Osteocyte (in vitro differentiated cells): ENCODE data around the gene SMIM45.

ENCODE experiments used
- DNase-seq: peaks from one replicate; pipeline ENCODE4 v3.0.0; 2021; ENCODE audit warnings: mixed read lengths; ENCODE audit not compliant: unreplicated experiment; ENCODE audit errors: extremely low spot score
- H3K27ac Mint-ChIP-seq: one replicate; pipeline ENCODE4 v1.8.0; 2021; ENCODE audit warnings: mild to moderate bottlenecking, mixed read lengths; ENCODE audit not compliant: unreplicated experiment
- H3K27me3 Mint-ChIP-seq: one replicate; pipeline ENCODE4 v1.8.0; 2021; ENCODE audit warnings: mixed read lengths; ENCODE audit not compliant: unreplicated experiment
- H3K36me3 Mint-ChIP-seq: one replicate; pipeline ENCODE4 v1.8.0; 2021; ENCODE audit warnings: mixed read lengths; ENCODE audit not compliant: unreplicated experiment
- H3K4me1 Mint-ChIP-seq: one replicate; pipeline ENCODE4 v1.8.0; 2021; ENCODE audit warnings: mixed read lengths; ENCODE audit not compliant: unreplicated experiment
- H3K4me3 Mint-ChIP-seq: one replicate; pipeline ENCODE4 v1.8.0; 2021; ENCODE audit warnings: mild to moderate bottlenecking, moderate library complexity, mixed read lengths; ENCODE audit not compliant: unreplicated experiment
- H3K9me3 Mint-ChIP-seq: one replicate; pipeline ENCODE4 v1.8.0; 2021; ENCODE audit warnings: mixed read lengths; ENCODE audit not compliant: unreplicated experiment
- TF ChIP-seq, protein P1 (sequence below): fragments of 200-600 bp; sonication (generic); IDR thresholded peaks from 2 replicates; pipeline ENCODE4 v1.5.0; 2021; ENCODE audit warnings: antibody characterized with exemption, mild to moderate bottlenecking, moderate library complexity

SMIM45 gene

DNA sequence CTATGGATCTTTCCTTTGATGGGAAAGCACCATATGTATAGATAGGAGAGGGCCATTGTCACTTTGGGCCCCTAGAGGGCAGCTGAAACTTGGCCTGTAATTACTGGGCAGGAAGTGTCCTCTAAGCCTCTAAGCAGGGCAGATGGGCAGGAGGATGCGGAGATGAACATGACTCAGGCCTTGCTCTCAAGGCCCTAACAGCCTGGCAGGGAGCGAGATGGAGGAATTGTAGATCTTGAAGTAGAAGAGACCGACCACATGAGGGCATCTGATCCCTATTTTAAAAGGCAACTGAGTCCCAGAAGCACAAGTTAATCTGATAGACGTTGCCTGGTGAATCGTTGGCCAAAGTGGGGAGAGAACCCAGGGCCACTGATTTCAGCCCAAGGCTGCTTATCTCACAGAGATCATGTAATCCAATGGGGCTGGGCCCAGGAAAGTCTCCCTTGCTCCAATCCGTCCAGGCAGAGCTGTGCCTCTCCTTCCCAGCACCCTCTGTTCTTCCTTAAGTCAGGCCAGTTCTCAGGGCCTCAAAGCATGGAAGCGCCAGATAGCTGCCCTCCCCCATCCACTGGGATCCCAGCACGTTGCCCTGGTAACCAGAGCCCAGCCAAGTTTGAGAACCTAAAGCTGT, 14.8 kb downstream of the SMIM45 start:
- Mint-ChIP-seq H3K27me3 (peaks cover 4% of the 10 kb centered on the region), H3K36me3 (no peaks in the 10 kb centered on the region), H3K4me1 (peaks cover 3% of the 10 kb centered on the region), H3K27ac (no peak overlapping the region), H3K4me3 (no peak overlapping the region), H3K9me3 (no peaks in the 10 kb centered on the region)
- no peak for DNase-seq
- TF ChIP-seq, protein P1, sequence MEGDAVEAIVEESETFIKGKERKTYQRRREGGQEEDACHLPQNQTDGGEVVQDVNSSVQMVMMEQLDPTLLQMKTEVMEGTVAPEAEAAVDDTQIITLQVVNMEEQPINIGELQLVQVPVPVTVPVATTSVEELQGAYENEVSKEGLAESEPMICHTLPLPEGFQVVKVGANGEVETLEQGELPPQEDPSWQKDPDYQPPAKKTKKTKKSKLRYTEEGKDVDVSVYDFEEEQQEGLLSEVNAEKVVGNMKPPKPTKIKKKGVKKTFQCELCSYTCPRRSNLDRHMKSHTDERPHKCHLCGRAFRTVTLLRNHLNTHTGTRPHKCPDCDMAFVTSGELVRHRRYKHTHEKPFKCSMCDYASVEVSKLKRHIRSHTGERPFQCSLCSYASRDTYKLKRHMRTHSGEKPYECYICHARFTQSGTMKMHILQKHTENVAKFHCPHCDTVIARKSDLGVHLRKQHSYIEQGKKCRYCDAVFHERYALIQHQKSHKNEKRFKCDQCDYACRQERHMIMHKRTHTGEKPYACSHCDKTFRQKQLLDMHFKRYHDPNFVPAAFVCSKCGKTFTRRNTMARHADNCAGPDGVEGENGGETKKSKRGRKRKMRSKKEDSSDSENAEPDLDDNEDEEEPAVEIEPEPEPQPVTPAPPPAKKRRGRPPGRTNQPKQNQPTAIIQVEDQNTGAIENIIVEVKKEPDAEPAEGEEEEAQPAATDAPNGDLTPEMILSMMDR, result peak; percentile 54

DNA sequence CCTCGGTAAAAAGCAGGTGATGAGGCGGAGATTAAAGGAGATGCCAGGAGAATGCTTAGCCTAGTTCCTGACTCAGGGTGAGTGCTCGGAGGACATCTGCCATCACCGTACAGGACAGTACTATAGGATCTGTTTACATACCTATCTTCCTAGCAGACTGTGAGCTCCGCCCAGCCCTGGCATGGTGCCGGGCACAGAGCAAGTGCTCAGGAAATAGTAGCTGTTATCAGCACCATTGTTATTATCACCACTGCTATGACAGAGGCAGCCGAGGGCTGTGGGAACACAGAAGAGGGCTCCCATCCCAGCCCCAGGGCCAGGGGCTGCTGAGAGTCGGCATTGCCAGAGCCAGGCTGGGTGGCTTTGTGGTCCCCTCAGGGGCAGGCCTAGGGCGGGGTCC, 16.7 kb downstream of the SMIM45 start:
- DNase-seq, result no peak
- H3K4me1 Mint-ChIP-seq, result peaks cover 3% of the 10 kb centered on the region
- no peaks in the 10 kb centered on the region for H3K9me3 Mint-ChIP-seq
- TF ChIP-seq, protein P1, result no peak
- no peak overlapping the region for H3K27ac Mint-ChIP-seq
- H3K27me3 Mint-ChIP-seq, result peaks cover 16% of the 10 kb centered on the region
- no peaks in the 10 kb centered on the region for H3K36me3 Mint-ChIP-seq
- no peak overlapping the region for H3K4me3 Mint-ChIP-seq

DNA sequence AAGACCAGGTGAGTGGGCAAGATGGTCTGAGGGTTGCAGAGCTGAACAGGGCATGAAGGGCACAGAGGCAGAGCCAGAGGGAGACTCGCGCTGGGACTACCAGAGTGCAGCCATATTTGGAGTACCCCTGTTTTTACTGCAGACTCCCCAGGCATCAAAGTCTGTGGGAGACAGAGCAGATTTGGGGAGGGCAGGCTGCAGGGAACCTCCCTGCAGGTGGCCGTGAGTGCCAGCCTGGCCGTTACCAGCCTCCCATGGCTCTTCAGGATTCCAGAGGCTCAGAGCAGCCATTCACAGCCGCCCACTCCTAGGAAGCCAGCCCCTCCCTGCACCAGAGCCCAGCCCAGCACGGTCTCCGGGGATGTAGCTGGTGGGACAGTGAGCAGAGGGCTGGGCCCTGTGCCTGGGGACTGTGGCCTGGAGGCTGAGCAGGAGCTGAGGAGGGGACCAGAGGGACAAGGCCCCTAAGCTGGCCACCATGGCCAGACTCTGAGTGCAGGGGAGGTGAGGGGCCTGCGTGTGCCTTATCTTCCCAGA, 17.2 kb downstream of the SMIM45 start, which contains the start of gene SEPTIN3:
Gene SEPTIN3, plus strand, starts transcription at position 334 of the 537 bp plus-strand sequence. CDS start 2,050 bp downstream, outside the sequence.
- TF ChIP-seq, protein P1, result no peak
- Mint-ChIP-seq H3K36me3 (no peaks in the 10 kb centered on the region), H3K9me3 (no peaks in the 10 kb centered on the region), H3K4me3 (no peak within 1 kb of the TSS), H3K27ac (no peak within 1 kb of the TSS), H3K4me1 (peaks cover 3% of the 10 kb centered on the region), H3K27me3 (peaks cover 16% of the 10 kb centered on the region)
- DNase-seq, result no peak

DNA sequence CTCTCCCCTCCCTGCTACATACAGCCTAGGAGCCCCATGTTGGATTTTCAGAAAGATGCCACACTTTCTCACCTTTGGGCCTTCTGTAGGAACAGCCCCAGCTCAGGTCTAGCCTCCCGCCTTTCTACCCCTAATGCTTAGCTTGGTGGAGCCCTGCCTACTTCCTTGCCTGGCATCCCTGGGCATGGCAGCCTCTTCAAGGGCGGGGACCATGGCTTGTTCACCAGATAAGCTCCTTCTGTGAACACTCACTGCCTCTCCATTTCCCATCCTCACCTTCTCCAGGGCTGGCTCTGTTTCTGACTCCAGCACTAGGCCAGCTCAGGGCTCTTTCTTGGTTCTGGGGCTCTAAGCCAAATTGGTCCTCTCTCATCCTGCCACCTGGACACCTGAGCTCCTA, 18.7 kb downstream of the SMIM45 start:
- H3K36me3 Mint-ChIP-seq, result no peaks in the 10 kb centered on the region

DNA sequence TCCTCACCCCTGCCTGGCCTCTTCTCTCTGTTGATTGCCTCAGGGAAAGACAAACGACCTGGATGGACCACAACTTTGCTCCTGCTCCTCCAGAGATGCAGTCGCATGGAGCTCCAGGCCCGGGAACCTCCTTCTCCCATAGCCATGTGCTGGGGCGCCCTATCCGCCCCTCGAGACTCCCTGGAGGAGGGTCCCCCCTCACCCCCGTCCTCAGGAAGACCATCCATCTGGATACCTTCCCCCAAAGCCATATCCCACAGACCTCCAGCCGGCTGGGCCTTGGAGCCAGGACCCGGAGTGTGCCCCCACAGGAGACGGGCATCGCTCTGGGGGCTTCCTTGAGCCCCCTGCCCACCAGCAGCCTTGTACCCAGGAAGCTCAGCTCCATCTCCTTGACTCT, 19.5 kb downstream of the SMIM45 start:
- peaks cover 30% of the 10 kb centered on the region for H3K27me3 Mint-ChIP-seq
- no peaks in the 10 kb centered on the region for H3K36me3 Mint-ChIP-seq
- no peaks in the 10 kb centered on the region for H3K9me3 Mint-ChIP-seq
- no peak for DNase-seq
- no peak overlapping the region for H3K4me3 Mint-ChIP-seq
- H3K4me1 Mint-ChIP-seq, result peaks cover 6% of the 10 kb centered on the region
- TF ChIP-seq, protein P1, result no peak
- H3K27ac Mint-ChIP-seq, result no peak overlapping the region

More for the DNA sequence above, 18.7 kb downstream of the SMIM45 start:
- Mint-ChIP-seq H3K9me3 (no peaks in the 10 kb centered on the region), H3K27ac (no peak overlapping the region), H3K4me3 (no peak overlapping the region), H3K4me1 (peaks cover 3% of the 10 kb centered on the region), H3K27me3 (peaks cover 23% of the 10 kb centered on the region)
- TF ChIP-seq, protein P1, result no peak
- DNase-seq, result no peak
